Kidney epithelial cell (primary cell): ENCODE results near the gene DENND4B. TPM values are rescaled to one million over a fixed set of nuclear protein-coding genes. Genes with fewer than 3 reads are reported as not detected.
A peak's percentile ranks its signal among the peaks of the same experiment; 100 is the strongest.

ENCODE experiments used
- DNase-seq: peaks from one replicate; pipeline ENCODE4 v3.0.0-alpha.2; 2010; ENCODE audit warnings: low read depth
- H3K27me3 ChIP-seq: 2 replicates; pipeline ENCODE4 v1.6.0; 2011; ENCODE audit warnings: low read length; ENCODE audit not compliant: control insufficient read depth, insufficient read depth
- H3K36me3 ChIP-seq: 2 replicates; pipeline ENCODE4 v1.5.1; 2011; ENCODE audit warnings: low read length; ENCODE audit not compliant: control insufficient read depth, insufficient read depth
- H3K4me3 ChIP-seq: 2 replicates; pipeline ENCODE4 v1.5.1; 2011; ENCODE audit warnings: low read depth, mild to moderate bottlenecking, control low read depth, low read length
- total RNA-seq: library from RNA; depleted of rRNA; stranded (reverse); fragments of >200 nt; gene quantifications from 2 replicates; pipeline ENCODE4 v1.2.3, GENCODE V29; 2015
- TF ChIP-seq, protein P1 (sequence below): IDR thresholded peaks from 2 replicates; pipeline ENCODE4 v1.5.1; 2011; ENCODE audit warnings: mild to moderate bottlenecking, moderate library complexity, low read length, control low read depth, inconsistent platforms; ENCODE audit not compliant: insufficient read depth, poor library complexity, severe bottlenecking

DENND4B gene
- total RNA-seq, 1 donor from 2014 or later: 25.1 TPM

DNA sequence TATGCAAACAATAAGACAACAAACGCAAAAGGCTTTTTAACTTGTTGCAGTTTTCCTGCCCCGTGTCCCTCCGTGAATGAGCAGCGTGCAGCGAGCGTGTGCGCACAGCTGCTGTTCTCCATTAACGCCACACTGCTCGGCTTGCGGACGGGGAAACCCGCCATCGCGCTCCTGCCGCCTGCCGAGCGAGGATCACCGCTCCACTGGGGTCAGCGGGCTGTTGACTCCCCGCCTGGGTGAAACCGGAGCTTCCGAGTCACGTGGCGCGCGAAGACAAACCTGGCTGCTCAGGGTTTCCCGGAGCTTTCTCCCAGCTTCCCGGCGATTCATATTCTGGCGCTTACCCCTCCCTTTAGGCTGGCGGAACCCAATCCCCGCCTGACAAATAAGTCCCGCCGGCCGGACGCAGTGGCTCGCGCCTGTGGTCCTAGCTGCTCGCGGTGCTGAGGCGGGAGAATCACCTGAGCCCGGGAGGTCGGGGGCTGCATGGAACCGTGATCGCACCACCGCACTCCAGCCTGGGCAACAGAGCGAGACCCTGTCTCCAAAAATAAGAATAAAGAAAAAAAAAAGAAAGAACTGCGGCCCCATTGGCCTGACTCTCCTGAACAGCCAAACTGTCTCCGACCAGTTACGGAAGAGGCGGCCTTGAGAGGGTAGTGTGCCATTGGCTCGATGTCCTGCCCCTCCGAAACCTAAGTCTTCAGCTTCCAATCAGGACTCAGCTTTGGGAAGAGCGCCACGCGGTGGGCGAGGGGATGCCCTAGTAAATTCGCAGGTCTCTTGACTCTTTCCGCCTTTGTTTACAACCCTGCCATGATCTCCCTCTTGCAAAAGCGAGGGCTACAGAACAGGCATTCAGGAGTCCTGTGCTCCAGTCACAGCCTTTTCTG is 20.8 kb upstream of the DENND4B start, which contains the start of gene CREB3L4:
TSS of gene CREB3L4 (plus strand) at position 796 of the 893 bp plus-strand sequence. CDS start 624 bp downstream, outside the sequence.
- DNase-seq: peak; percentile 96
- TF ChIP-seq, protein P1, sequence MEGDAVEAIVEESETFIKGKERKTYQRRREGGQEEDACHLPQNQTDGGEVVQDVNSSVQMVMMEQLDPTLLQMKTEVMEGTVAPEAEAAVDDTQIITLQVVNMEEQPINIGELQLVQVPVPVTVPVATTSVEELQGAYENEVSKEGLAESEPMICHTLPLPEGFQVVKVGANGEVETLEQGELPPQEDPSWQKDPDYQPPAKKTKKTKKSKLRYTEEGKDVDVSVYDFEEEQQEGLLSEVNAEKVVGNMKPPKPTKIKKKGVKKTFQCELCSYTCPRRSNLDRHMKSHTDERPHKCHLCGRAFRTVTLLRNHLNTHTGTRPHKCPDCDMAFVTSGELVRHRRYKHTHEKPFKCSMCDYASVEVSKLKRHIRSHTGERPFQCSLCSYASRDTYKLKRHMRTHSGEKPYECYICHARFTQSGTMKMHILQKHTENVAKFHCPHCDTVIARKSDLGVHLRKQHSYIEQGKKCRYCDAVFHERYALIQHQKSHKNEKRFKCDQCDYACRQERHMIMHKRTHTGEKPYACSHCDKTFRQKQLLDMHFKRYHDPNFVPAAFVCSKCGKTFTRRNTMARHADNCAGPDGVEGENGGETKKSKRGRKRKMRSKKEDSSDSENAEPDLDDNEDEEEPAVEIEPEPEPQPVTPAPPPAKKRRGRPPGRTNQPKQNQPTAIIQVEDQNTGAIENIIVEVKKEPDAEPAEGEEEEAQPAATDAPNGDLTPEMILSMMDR: peak; percentile 46
- Histone ChIP-seq H3K4me3 (peak within 1 kb of the TSS; percentile 44), H3K36me3 (no peaks in the 10 kb centered on the region), H3K27me3 (no peaks in the 10 kb centered on the region)

DNA sequence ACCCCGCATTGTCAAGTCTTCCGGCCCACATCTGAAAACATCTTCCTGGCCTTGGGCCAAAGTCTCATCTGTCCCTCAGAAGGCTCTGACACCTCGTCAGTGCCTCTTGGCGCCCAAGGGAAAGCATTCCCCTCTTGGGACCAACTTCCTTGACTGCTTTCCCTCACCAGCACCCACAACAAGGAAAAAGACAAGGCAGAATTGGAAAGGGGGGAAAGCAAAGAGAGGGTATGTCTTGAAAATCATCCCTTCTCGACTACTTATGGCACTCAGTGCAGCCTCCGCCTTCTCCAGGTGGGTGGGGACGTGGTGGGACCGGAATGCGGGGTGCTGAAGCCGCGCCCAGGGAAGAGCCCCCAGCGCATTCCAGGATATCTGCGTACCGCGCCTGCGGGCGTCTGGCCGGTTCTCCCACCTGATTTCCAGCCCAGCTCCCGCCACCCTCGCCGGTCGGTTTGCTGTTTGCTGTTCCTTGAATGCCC is 17.4 kb upstream of the DENND4B start:
- TF ChIP-seq, protein P1: no peak
- Histone ChIP-seq H3K36me3 (no peaks in the 10 kb centered on the region), H3K27me3 (no peaks in the 10 kb centered on the region), H3K4me3 (peak overlapping the region; percentile 77)
- DNase-seq: no peak

- Histone ChIP-seq H3K4me3 (peak within 1 kb of the TSS; percentile 77), H3K27me3 (no peaks in the 10 kb centered on the region), H3K36me3 (no peaks in the 10 kb centered on the region)
- no peak for DNase-seq
- TF ChIP-seq, protein P1: no peak
Observed at GRCh38 chr1:153963030-153963849, 16.7 kb upstream of the DENND4B start, which contains the start of gene SLC39A1. Gene SLC39A1 (minus strand): TSS chr1:153963537. CDS start chr1:153962715, 822 bp downstream.

DNA sequence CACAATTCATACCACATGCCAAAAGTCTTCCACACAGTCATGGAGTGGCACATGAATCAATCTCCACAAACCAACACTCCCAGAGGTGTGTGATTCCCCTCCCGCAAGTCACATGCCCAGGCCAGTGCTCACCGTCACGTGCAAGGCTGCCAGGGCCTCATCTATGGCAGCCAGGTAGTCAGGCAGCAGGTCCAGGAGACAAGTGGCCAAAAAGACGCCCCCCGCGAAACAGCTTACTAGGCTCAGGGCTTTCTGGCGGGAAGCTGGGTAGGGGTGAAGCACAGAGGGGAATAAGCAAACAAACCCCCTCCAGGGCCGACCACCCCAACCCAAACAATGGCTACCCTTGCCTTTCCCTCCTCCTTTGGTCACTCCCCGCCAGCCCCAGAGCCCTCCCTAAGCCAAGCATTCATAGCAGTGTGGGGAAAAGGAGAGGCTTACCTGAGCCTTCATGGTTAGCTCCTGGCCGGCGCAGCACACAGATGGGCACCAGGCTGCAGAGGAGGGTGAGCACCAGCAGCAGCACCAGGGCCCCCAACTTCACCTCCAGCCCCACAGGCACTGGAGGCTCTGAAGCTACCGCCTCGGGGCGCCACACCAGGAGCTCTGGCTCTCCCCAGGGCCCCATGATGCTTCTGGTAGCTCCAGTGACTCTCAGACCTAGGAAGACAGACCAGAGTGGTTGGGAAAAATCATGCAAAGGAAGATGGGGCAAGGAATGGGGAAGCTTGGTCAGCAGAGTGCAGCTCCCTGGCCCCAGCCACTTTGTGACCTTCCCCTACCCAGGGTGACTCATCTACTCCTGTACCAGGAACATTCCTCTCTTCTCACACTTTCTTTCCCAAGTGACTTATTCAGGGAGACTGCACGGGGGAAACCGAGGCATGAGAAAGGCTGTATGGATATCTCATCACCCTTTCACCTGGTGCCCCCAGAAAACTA is 15.8 kb upstream of the DENND4B start:
- H3K27me3 ChIP-seq: no peaks in the 10 kb centered on the region
- peak overlapping the region; percentile 77 for H3K4me3 ChIP-seq
- no peak for DNase-seq
- no peaks in the 10 kb centered on the region for H3K36me3 ChIP-seq
- TF ChIP-seq, protein P1: no peak

GRCh38 chr1:153961421-153961820 is 14.9 kb upstream of the DENND4B start:
- Histone ChIP-seq H3K4me3 (peak overlapping the region; percentile 77), H3K27me3 (no peaks in the 10 kb centered on the region), H3K36me3 (no peaks in the 10 kb centered on the region)
- DNase-seq: no peak
- TF ChIP-seq, protein P1: no peak
